OCI-LY7 (cell line): ENCODE measurements around the gene BFSP2. TPM values are rescaled to one million over a fixed set of nuclear protein-coding genes. Genes with fewer than 3 reads are reported as not detected.
A peak's percentile ranks its signal among the peaks of the same experiment; 100 is the strongest.

Experiments
- BruUV-seq: library from RNA; stranded (reverse); fragments of 400-500 nt; replicated peaks from 2 replicates; lab custom pipeline; 2021; lab: Mats Ljungman, UMichigan
- CTCF ChIA-PET: fragments of 300-600 bp; sonication (Branson Sonifier 250); formaldehyde crosslinking; loops from one replicate; lab custom pipeline; 2022; ENCODE audit warnings: antibody characterized with exemption; ENCODE audit not compliant: unreplicated experiment; lab: Charles Lee
- POLR2A ChIA-PET: fragments of 300-600 bp; sonication (Branson Sonifier 250); formaldehyde crosslinking; loops from one replicate; lab custom pipeline; 2022; ENCODE audit warnings: antibody characterized with exemption; lab: Charles Lee
- DNase-seq: peaks from one replicate; pipeline ENCODE4 v3.0.0-alpha.2; 2015; ENCODE audit warnings: low spot score
- H2AFZ ChIP-seq: fragments of 200-600 bp; sonication (generic), shearing (Covaris generic); 2 replicates; pipeline ENCODE4 v1.6.1; 2014; ENCODE audit warnings: mild to moderate bottlenecking, antibody characterized with exemption, low read length, moderate library complexity
- H3K27ac ChIP-seq: fragments of 200-600 bp; sonication (generic); 2 replicates; pipeline ENCODE4 v1.5.1; 2014; ENCODE audit warnings: mixed run types, low read depth, mild to moderate bottlenecking, moderate library complexity, low read length, inconsistent platforms; ENCODE audit not compliant: poor library complexity, severe bottlenecking
- H3K36me3 ChIP-seq: fragments of 200-600 bp; sonication (generic); 2 replicates; pipeline ENCODE4 v1.6.1; 2014; ENCODE audit warnings: mild to moderate bottlenecking, antibody characterized with exemption, low read length, moderate library complexity, mixed read lengths; ENCODE audit not compliant: insufficient read depth
- H3K4me1 ChIP-seq: fragments of 200-600 bp; sonication (generic); 2 replicates; pipeline ENCODE4 v1.5.1; 2014; ENCODE audit warnings: mild to moderate bottlenecking, low read length; ENCODE audit not compliant: insufficient read depth, poor library complexity, severe bottlenecking
- H3K4me2 ChIP-seq: fragments of 200-600 bp; sonication (generic); 2 replicates; pipeline ENCODE4 v1.6.1; 2014; ENCODE audit warnings: mild to moderate bottlenecking, low read length
- H3K4me3 ChIP-seq: fragments of 200-600 bp; sonication (generic); 2 replicates; pipeline ENCODE4 v1.5.1; 2014; ENCODE audit warnings: mild to moderate bottlenecking, low read depth, low read length; ENCODE audit not compliant: poor library complexity, severe bottlenecking
- H3K79me2 ChIP-seq: fragments of 200-600 bp; sonication (generic); 2 replicates; pipeline ENCODE4 v1.6.1; 2016; ENCODE audit warnings: low read depth, mild to moderate bottlenecking, low read length, moderate library complexity, mixed read lengths; ENCODE audit not compliant: insufficient read depth
- H3K9me2 ChIP-seq: fragments of 200-600 bp; sonication (generic); 2 replicates; pipeline ENCODE4 v1.6.1; 2016; ENCODE audit warnings: mild to moderate bottlenecking, low read length, mixed read lengths; ENCODE audit not compliant: insufficient read depth
- H3K9me3 ChIP-seq: fragments of 200-600 bp; sonication (generic); 2 replicates; pipeline ENCODE4 v1.6.1; 2014; ENCODE audit warnings: mild to moderate bottlenecking, mixed run types, low read length, mixed read lengths
- H4K20me1 ChIP-seq: fragments of 200-600 bp; sonication (generic); 2 replicates; pipeline ENCODE4 v1.6.1; 2014; ENCODE audit warnings: mild to moderate bottlenecking, antibody characterized with exemption, low read length, moderate library complexity, mixed read lengths; ENCODE audit not compliant: insufficient read depth
- EZH2phosphoT487 ChIP-seq: fragments of 200-600 bp; sonication (generic); IDR thresholded peaks from 2 replicates; pipeline ENCODE4 v1.6.1; 2018; ENCODE audit warnings: low read depth, borderline replicate concordance, mild to moderate bottlenecking, mixed run types, antibody characterized with exemption, low read length, moderate library complexity, mixed read lengths
- intact Hi-C: fragments of 100-400 bp; cut with micrococcal nuclease; formaldehyde crosslinking; loops from one replicate; pipeline ENCODE4 v1.10.0; 2022; ENCODE audit not compliant: unreplicated experiment
- total RNA-seq, 2 experiments: library from RNA; depleted of rRNA in 1 of 2; stranded (reverse); fragments of >200 nt in 1 of 2; shearing (Covaris generic) in 1 of 2; gene quantifications; 2 replicates each; pipeline ENCODE4 v1.2.3, GENCODE V29; 2014 to 2022
- TF ChIP-seq, protein P1 (sequence below): fragments of 200-600 bp; sonication (generic); conservative IDR thresholded peaks from 2 replicates; pipeline ENCODE4 v1.5.1; 2014; ENCODE audit warnings: mild to moderate bottlenecking, antibody characterized with exemption, low read length, moderate library complexity, mixed read lengths

Gene BFSP2
- total RNA-seq, 2 experiments from 2014 or later, result 11.7 to 25.1 TPM

- no TSS peak for BruUV-seq
- CTCF ChIA-PET, result no interaction called here
- intact Hi-C loops, result loop anchor here (5.0 kb wide), 2 partner anchors 33 to 662 kb away; no protein-coding TSS in a partner anchor
Measured at GRCh38 chr3:133388696-133389395, 11.0 kb upstream of the BFSP2 start.

DNA sequence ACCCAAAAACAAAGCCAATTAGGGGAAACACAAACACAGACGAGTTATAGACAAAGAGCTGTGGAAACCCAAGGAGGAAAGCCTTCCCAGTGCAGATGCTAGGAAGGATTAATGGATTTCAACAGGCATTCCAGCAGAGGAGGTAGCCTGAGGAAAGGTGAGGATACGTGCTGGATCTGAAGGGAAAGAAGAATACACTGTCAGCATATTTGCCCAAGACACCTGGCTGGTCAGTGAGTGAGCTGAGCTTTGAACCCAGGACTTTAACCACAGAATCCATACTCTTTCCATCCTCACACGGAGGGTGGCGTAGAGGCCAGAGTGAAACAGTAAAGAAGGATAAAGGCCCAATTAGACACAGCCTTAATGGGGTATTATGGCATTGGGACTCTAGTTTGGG, 9.1 kb upstream of the BFSP2 start:
- Histone ChIP-seq H3K9me3 (no peaks in the 10 kb centered on the region), H3K9me2 (no peaks in the 10 kb centered on the region), H3K27ac (no peak overlapping the region), H2AFZ (no peak overlapping the region), H4K20me1 (no peaks in the 10 kb centered on the region), H3K4me3 (no peak overlapping the region), H3K4me2 (no peak overlapping the region), H3K36me3 (no peaks in the 10 kb centered on the region), H3K4me1 (peaks cover 16% of the 10 kb centered on the region), H3K79me2 (no peaks in the 10 kb centered on the region)
- intact Hi-C loops, result no loop called here
- TF ChIP-seq, protein P1, sequence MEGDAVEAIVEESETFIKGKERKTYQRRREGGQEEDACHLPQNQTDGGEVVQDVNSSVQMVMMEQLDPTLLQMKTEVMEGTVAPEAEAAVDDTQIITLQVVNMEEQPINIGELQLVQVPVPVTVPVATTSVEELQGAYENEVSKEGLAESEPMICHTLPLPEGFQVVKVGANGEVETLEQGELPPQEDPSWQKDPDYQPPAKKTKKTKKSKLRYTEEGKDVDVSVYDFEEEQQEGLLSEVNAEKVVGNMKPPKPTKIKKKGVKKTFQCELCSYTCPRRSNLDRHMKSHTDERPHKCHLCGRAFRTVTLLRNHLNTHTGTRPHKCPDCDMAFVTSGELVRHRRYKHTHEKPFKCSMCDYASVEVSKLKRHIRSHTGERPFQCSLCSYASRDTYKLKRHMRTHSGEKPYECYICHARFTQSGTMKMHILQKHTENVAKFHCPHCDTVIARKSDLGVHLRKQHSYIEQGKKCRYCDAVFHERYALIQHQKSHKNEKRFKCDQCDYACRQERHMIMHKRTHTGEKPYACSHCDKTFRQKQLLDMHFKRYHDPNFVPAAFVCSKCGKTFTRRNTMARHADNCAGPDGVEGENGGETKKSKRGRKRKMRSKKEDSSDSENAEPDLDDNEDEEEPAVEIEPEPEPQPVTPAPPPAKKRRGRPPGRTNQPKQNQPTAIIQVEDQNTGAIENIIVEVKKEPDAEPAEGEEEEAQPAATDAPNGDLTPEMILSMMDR, result no peak
- no peak for TF ChIP-seq EZH2phosphoT487
- CTCF ChIA-PET, result interaction anchor here (0.5 kb wide), 1 partner anchor 160 kb away, joined by 3 read pairs; no protein-coding TSS in a partner anchor
- POLR2A ChIA-PET, result interaction anchor here (1.3 kb wide), 1 partner anchor 271 kb away, joined by 3 read pairs; the partner anchor contains the start of gene TOPBP1
- no TSS peak for BruUV-seq
- DNase-seq, result no peak

More at GRCh38 chr3:133388696-133389395, 11.0 kb upstream of the BFSP2 start:
- DNase-seq, result peak; percentile 5
- POLR2A ChIA-PET, result interaction anchor here (0.6 to 1.0 kb wide), 4 partner anchors 35 to 190 kb away, joined by 3 to 4 read pairs (median 4); partner anchors contain the start of gene CDV3
- no peaks in the 10 kb centered on the region for H4K20me1 ChIP-seq
- no peaks in the 10 kb centered on the region for H3K9me2 ChIP-seq
- H3K4me1 ChIP-seq, result peaks cover 8% of the 10 kb centered on the region
- H2AFZ ChIP-seq, result no peak overlapping the region
- H3K79me2 ChIP-seq, result no peaks in the 10 kb centered on the region
- H3K36me3 ChIP-seq, result no peaks in the 10 kb centered on the region
- H3K4me2 ChIP-seq, result no peak overlapping the region
- no peak overlapping the region for H3K4me3 ChIP-seq
- no peak for TF ChIP-seq EZH2phosphoT487
- TF ChIP-seq, protein P1, result no peak
- no peaks in the 10 kb centered on the region for H3K9me3 ChIP-seq
- no peak overlapping the region for H3K27ac ChIP-seq

DNA sequence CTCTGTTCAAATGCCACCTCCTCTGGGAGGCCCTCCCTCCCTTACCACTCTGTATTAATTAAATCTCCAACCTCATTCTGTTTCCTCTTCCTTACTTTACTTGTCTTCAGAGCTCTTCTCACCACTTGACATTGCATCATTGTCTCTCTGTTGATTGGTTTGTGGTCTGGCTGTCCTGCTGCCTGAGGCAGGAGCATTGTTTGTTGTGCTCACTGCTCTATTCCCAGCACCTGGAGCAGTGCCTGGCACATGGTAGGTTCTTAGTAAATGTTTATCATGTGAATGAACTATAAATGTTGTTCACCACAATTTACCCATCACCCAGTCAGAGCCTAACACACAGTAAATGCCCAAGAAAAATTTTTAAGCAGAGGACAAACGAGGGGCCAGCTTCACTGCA, 6.7 kb upstream of the BFSP2 start:
- Histone ChIP-seq H4K20me1 (no peaks in the 10 kb centered on the region), H3K36me3 (no peaks in the 10 kb centered on the region), H3K4me2 (no peak overlapping the region), H3K9me3 (no peaks in the 10 kb centered on the region), H3K4me3 (no peak overlapping the region), H3K4me1 (peaks cover 16% of the 10 kb centered on the region), H3K79me2 (no peaks in the 10 kb centered on the region), H3K9me2 (no peaks in the 10 kb centered on the region), H2AFZ (no peak overlapping the region), H3K27ac (no peak overlapping the region)
- ChIA-PET POLR2A (interaction anchor here (0.6 to 0.7 kb wide), 2 partner anchors 13 to 394 kb away, joined by 3 to 4 read pairs; no protein-coding TSS in a partner anchor), CTCF (no interaction called here)
- BruUV-seq, result no TSS peak
- intact Hi-C loops, result no loop called here
- no peak for DNase-seq
- TF ChIP-seq, protein P1, result no peak
- TF ChIP-seq EZH2phosphoT487, result no peak
